H1 (cell line): ENCODE data around the gene SEMA3C. TPM values are rescaled to one million over a fixed set of nuclear protein-coding genes. Genes with fewer than 3 reads are reported as not detected.

ENCODE experiments used
- CTCF ChIA-PET: fragments of 300-600 bp; sonication (Branson Sonifier 250); formaldehyde crosslinking; loops from one replicate; lab custom pipeline; 2021; ENCODE audit not compliant: partially characterized antibody; lab: Charles Lee
- POLR2A ChIA-PET: fragments of 300-600 bp; sonication (Branson Sonifier 250); formaldehyde crosslinking; loops from one replicate; lab custom pipeline; 2021; ENCODE audit warnings: inconsistent platforms; ENCODE audit not compliant: partially characterized antibody; lab: Charles Lee
- DNase-seq, 2 experiments: peaks; one replicate each; pipeline versions ENCODE4 v3.0.0 to v3.0.0-alpha.2; 2010 to 2022; ENCODE audit warnings: low spot score in 2 of 2, low read depth in 1 of 2, mixed read lengths in 1 of 2
- FAIRE-seq: peaks from 2 replicates; lab custom pipeline; 2011; peaks lifted over from hg19 to GRCh38; lab: Jason Lieb, UNC
- H2AFZ ChIP-seq: 2 replicates; pipeline ENCODE4 v1.8.1; 2012; ENCODE audit warnings: low read length, inconsistent platforms
- H2AK5ac ChIP-seq: 2 replicates; pipeline ENCODE4 v1.6.1; 2013; ENCODE audit warnings: low read depth, low read length
- H2BK120ac ChIP-seq: replicated peaks from 2 replicates; pipeline ENCODE3; 2013; ENCODE audit warnings: low read depth, low read length, inconsistent platforms
- H2BK12ac ChIP-seq: 2 replicates; pipeline ENCODE4 v1.6.1; 2013; ENCODE audit warnings: low read depth, low read length
- H2BK15ac ChIP-seq: 2 replicates; pipeline ENCODE4 v1.6.1; 2013; ENCODE audit warnings: low read length
- H2BK20ac ChIP-seq: 2 replicates; pipeline ENCODE4 v1.6.1; 2013; ENCODE audit warnings: low read length
- H2BK5ac ChIP-seq: 2 replicates; pipeline ENCODE4 v1.6.1; 2013; ENCODE audit warnings: low read depth, low read length
- H3K14ac ChIP-seq: 2 replicates; pipeline ENCODE4 v1.6.1; 2013; ENCODE audit warnings: inconsistent platforms; ENCODE audit not compliant: insufficient read length
- H3K18ac ChIP-seq: 2 replicates; pipeline ENCODE4 v1.6.1; 2013; ENCODE audit warnings: low read length; ENCODE audit errors: extremely low read depth
- H3K23ac ChIP-seq: 2 replicates; pipeline ENCODE4 v1.6.1; 2013; ENCODE audit warnings: inconsistent platforms; ENCODE audit not compliant: insufficient read length
- H3K23me2 ChIP-seq: 2 replicates; pipeline ENCODE4 v1.6.1; 2013; ENCODE audit warnings: low read depth, low read length
- H3K27ac ChIP-seq: 2 replicates; pipeline ENCODE4 v1.6.1; 2011; ENCODE audit warnings: low read depth, low read length, inconsistent platforms
- H3K27me3 ChIP-seq, 4 experiments: replicated peaks in 1 of 4; 1 replicate in 1 of 4; 2 replicates in 3 of 4; pipeline versions ENCODE4 v1.6.1 to v1.8.1; 2011 to 2013; ENCODE audit warnings: low read length in 3 of 4, mild to moderate bottlenecking in 3 of 4, inconsistent platforms in 2 of 4, mixed read lengths in 2 of 4, moderate library complexity in 1 of 4; ENCODE audit not compliant: control insufficient read depth in 3 of 4, insufficient read depth in 3 of 4; ENCODE audit errors: extremely low read depth in 1 of 4
- H3K36me3 ChIP-seq, 4 experiments: 2 replicates each; pipeline versions ENCODE4 v1.6.1 to v1.8.1; 2011 to 2013; ENCODE audit warnings: mild to moderate bottlenecking in 4 of 4, low read length in 3 of 4, moderate library complexity in 2 of 4, control low read depth in 1 of 4, inconsistent platforms in 1 of 4; ENCODE audit not compliant: insufficient read depth in 4 of 4, control insufficient read depth in 2 of 4
- H3K4ac ChIP-seq: replicated peaks from 2 replicates; pipeline ENCODE3; 2013; ENCODE audit warnings: low read length, low read depth, mixed read lengths, inconsistent platforms; ENCODE audit not compliant: insufficient read length
- H3K4me1 ChIP-seq, 4 experiments: replicated peaks in 1 of 4; 1 replicate in 1 of 4; 2 replicates in 3 of 4; pipeline versions ENCODE4 v1.6.1 to v1.8.1; 2011 to 2013; ENCODE audit warnings: low read length in 3 of 4, inconsistent platforms in 2 of 4, mixed read lengths in 1 of 4; ENCODE audit not compliant: insufficient read depth in 4 of 4, control insufficient read depth in 3 of 4
- H3K4me2 ChIP-seq, 2 experiments: 2 replicates each; pipeline versions ENCODE4 v1.6.1 to v1.8.1; 2011 to 2013; ENCODE audit warnings: low read depth in 2 of 2, low read length in 2 of 2, control low read depth in 1 of 2, inconsistent platforms in 1 of 2, mild to moderate bottlenecking in 1 of 2; ENCODE audit not compliant: insufficient read depth in 1 of 2
- H3K4me3 ChIP-seq, 4 experiments: fragments of 200-600, 300-600 bp in 1 of 4; sonication (generic), shearing (Covaris generic), sonication (Bioruptor Twin) in 1 of 4; 2 replicates each; pipeline versions ENCODE4 v1.5.1 to v1.8.1; 2011 to 2016; ENCODE audit warnings: low read length in 4 of 4, low read depth in 3 of 4, control low read depth in 2 of 4, inconsistent platforms in 2 of 4, mild to moderate bottlenecking in 2 of 4, mixed read lengths in 1 of 4, moderate library complexity in 1 of 4; ENCODE audit not compliant: insufficient read depth in 2 of 4; ENCODE audit errors: extremely low read depth in 1 of 4
- H3K56ac ChIP-seq: replicated peaks from 2 replicates; pipeline ENCODE3; 2013; ENCODE audit warnings: low read depth, mild to moderate bottlenecking, mixed read lengths, low read length, inconsistent platforms; ENCODE audit not compliant: insufficient read length
- H3K79me1 ChIP-seq: 2 replicates; pipeline ENCODE4 v1.6.1; 2013; ENCODE audit warnings: low read depth, low read length, control low read depth
- H3K79me2 ChIP-seq, 2 experiments: 2 replicates each; pipeline versions ENCODE4 v1.6.1 to v1.8.1; 2012 to 2013; ENCODE audit warnings: low read length in 2 of 2, mild to moderate bottlenecking in 2 of 2, inconsistent platforms in 1 of 2; ENCODE audit not compliant: insufficient read depth in 2 of 2, control insufficient read depth in 1 of 2
- H3K9ac ChIP-seq, 4 experiments: replicated peaks in 1 of 4; 1 replicate in 1 of 4; 2 replicates in 3 of 4; pipeline versions ENCODE4 v1.6.1 to v1.8.1; 2011 to 2013; ENCODE audit warnings: low read depth in 3 of 4, low read length in 3 of 4, control low read depth in 2 of 4, mild to moderate bottlenecking in 2 of 4, moderate library complexity in 2 of 4, inconsistent platforms in 1 of 4; ENCODE audit errors: extremely low read depth in 1 of 4
- H3K9me3 ChIP-seq, 2 experiments: 2 replicates each; pipeline versions ENCODE4 v1.6.1 to v1.8.1; 2012 to 2013; ENCODE audit warnings: mild to moderate bottlenecking in 2 of 2, moderate library complexity in 2 of 2, control low read depth in 1 of 2, inconsistent platforms in 1 of 2, low read depth in 1 of 2, low read length in 1 of 2, mixed read lengths in 1 of 2; ENCODE audit not compliant: insufficient read depth in 2 of 2
- H4K20me1 ChIP-seq, 2 experiments: replicated peaks in 1 of 2; 2 replicates each; pipeline versions ENCODE3 to v1.8.1; 2011 to 2013; ENCODE audit warnings: inconsistent platforms in 2 of 2, low read length in 2 of 2, mild to moderate bottlenecking in 1 of 2; ENCODE audit not compliant: insufficient read depth in 2 of 2, control insufficient read depth in 1 of 2
- H4K5ac ChIP-seq: 2 replicates; pipeline ENCODE4 v1.6.1; 2013; ENCODE audit warnings: low read length, low read depth, mixed read lengths, inconsistent platforms; ENCODE audit not compliant: insufficient read length
- H4K8ac ChIP-seq: 2 replicates; pipeline ENCODE4 v1.8.0; 2013; ENCODE audit warnings: mild to moderate bottlenecking, moderate library complexity, low read length, inconsistent platforms; ENCODE audit not compliant: insufficient read depth; ENCODE audit errors: extremely low read depth
- H4K91ac ChIP-seq: replicated peaks from 2 replicates; pipeline ENCODE3; 2013; ENCODE audit warnings: low read length, mixed read lengths, inconsistent platforms; ENCODE audit not compliant: insufficient read length
- BACH1 ChIP-seq: IDR thresholded peaks from 2 replicates; pipeline ENCODE4 v1.6.1; 2012; ENCODE audit warnings: low read length, improper control_type of control experiment
- BCL11A ChIP-seq, 2 experiments: IDR thresholded peaks; one replicate each; pipeline ENCODE4 v1.6.1; 2011; ENCODE audit warnings: low read depth in 2 of 2, low read length in 2 of 2, mild to moderate bottlenecking in 2 of 2
- EP300 ChIP-seq, 2 experiments: IDR thresholded peaks; 1 replicate in 1 of 2; 2 replicates in 1 of 2; pipeline ENCODE4 v1.6.1; 2011 to 2012; ENCODE audit warnings: low read depth in 2 of 2, low read length in 2 of 2, mild to moderate bottlenecking in 2 of 2, borderline replicate concordance in 1 of 2, inconsistent platforms in 1 of 2, moderate library complexity in 1 of 2
- HDAC6 ChIP-seq: IDR thresholded peaks from one replicate; pipeline ENCODE4 v1.7.1; 2012; ENCODE audit warnings: low read depth, mild to moderate bottlenecking, inconsistent platforms, low read length, moderate library complexity
- RFX5 ChIP-seq: IDR thresholded peaks from 2 replicates; pipeline ENCODE4 v1.6.1; 2011; ENCODE audit warnings: low read depth, low read length, improper control_type of control experiment, borderline replicate concordance
- WGBS, 2 experiments: shearing (Covaris generic) in 1 of 2; methylation state at CpG; one replicate each; pipeline versions ENCODE4 v1.1.6 to v1.1.7; 2013 to 2015; ENCODE audit warnings: low lambda C conversion rate in 2 of 2, mixed read lengths in 2 of 2, inconsistent platforms in 1 of 2, low coverage in 1 of 2, missing lambda C conversion rate in 1 of 2; ENCODE audit not compliant: insufficient replicate concordance in 2 of 2, insufficient coverage in 1 of 2, insufficient read length in 1 of 2; ENCODE audit errors: extremely low coverage in 1 of 2, missing lambda C conversion rate in 1 of 2; 5-methylcytosine and 5-hydroxymethylcytosine counted together
- polyA plus RNA-seq, 7 experiments: library from polyadenylated mRNA; depleted of rRNA in 3 of 7; stranded (reverse) in 5 of 7; unstranded in 2 of 7; fragments of >200 nt in 5 of 7; fragments of 200-250 nt in 2 of 7; gene quantifications; 1 replicate in 5 of 7; 2 replicates in 1 of 7; 4 replicates in 1 of 7; pipeline versions ENCODE4 v1.2.1 to v1.2.3, GENCODE V29; 2011 to 2013; ENCODE audit warnings: missing spikeins in 2 of 7, mixed read lengths in 2 of 7
- total RNA-seq: library from RNA; stranded (reverse); fragmentation: NEBNext Ultra II Directional; extraction: Animal tissue kit (Norgen Biotek cat#: 25700); gene quantifications from 2 replicates; pipeline ENCODE4 v1.2.1, GENCODE V29; 2021

The SEMA3C gene
- total and polyA plus RNA-seq, 2 of the 8 experiments (the other 6 are each of a cell fraction or from before 2014, with no cell fraction given) = 0.15 to 1.4 TPM

DNA sequence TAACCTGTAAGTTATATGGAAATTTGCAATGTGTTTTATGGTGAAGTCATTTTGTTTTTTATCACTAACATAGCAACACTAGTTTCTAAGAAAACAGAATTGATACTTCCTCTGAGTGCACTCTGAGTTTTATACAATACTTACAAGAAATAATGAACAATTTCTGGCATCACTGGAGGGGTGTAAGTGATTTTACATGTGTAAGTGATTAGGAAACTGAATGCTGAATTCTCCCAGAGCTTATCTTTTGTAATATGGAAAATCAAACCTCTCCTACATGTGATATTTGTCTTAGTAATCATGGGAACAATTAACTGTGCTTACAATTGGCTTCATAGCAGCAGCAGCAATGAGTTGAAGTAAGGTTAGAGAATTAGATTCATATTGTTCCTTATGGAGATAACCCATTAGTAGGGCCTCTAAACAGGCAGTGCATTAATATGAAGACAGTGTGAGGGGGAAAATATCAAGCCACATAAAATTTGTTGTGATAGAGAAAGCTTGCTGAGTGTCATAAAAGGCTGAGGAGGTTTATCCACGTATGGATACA is 37.4 kb downstream of the SEMA3C start:
- H3K23ac ChIP-seq = no peak overlapping the region
- H3K4ac ChIP-seq = no peak overlapping the region
- H3K4me3 ChIP-seq = no peak overlapping the region
- H2BK5ac ChIP-seq = no peak overlapping the region
- no peak overlapping the region for H3K27ac ChIP-seq
- no peaks in the 10 kb centered on the region for H4K20me1 ChIP-seq
- H3K14ac ChIP-seq = no peak overlapping the region
- no peak overlapping the region for H3K9ac ChIP-seq
- H3K4me2 ChIP-seq = no peak overlapping the region
- H2BK20ac ChIP-seq = no peak overlapping the region
- H3K56ac ChIP-seq = no peak overlapping the region
- FAIRE-seq (no peak), DNase-seq (no peak)
- H2AFZ ChIP-seq = no peak overlapping the region
- H2AK5ac ChIP-seq = no peak overlapping the region
- H2BK120ac ChIP-seq = no peak overlapping the region
- TF ChIP-seq BACH1 (no peak), EP300 (IDR thresholded peaks at IDR 0.05; ENCODE audit: borderline replicate concordance in 1 of 2, low read depth in 2 of 2, low read length in 2 of 2) (no peak), BCL11A (IDR thresholded peaks at IDR 0.05; ENCODE audit: low read depth in 2 of 2, low read length in 2 of 2) (no peak), RFX5 (no peak), HDAC6 (no peak)
- WGBS, 2 experiments = 88% methylated on average over 1 of the region's 1 CpG; no CpG with 5 or more reads in 1 of the 2 experiments
- peaks cover 1% of the 10 kb centered on the region; the same call in 1 of the 2 replicates for H3K23me2 ChIP-seq
- no peak overlapping the region for H4K8ac ChIP-seq
- no peak overlapping the region for H2BK12ac ChIP-seq
- no peaks in the 10 kb centered on the region for H3K36me3 ChIP-seq
- no peaks in the 10 kb centered on the region for H3K4me1 ChIP-seq
- H2BK15ac ChIP-seq = no peak overlapping the region
- H4K91ac ChIP-seq = no peak overlapping the region
- no peaks in the 10 kb centered on the region for H3K79me1 ChIP-seq
- ChIA-PET POLR2A (no interaction called here), CTCF (no interaction called here)
- no peak overlapping the region for H4K5ac ChIP-seq
- H3K9me3 ChIP-seq = no peaks in the 10 kb centered on the region
- H3K18ac ChIP-seq = no peak overlapping the region
- no peaks in the 10 kb centered on the region for H3K79me2 ChIP-seq
- peaks cover 0 to 1% (median 0%) of the 10 kb centered on the region in 4 experiments; a peak in 1 of 7 replicates for H3K27me3 ChIP-seq
